ENCODE results near the gene PPRC1. TPM values are rescaled to one million over a fixed set of nuclear protein-coding genes. Genes with fewer than 3 reads are reported as not detected.

Gene PPRC1, protein sequence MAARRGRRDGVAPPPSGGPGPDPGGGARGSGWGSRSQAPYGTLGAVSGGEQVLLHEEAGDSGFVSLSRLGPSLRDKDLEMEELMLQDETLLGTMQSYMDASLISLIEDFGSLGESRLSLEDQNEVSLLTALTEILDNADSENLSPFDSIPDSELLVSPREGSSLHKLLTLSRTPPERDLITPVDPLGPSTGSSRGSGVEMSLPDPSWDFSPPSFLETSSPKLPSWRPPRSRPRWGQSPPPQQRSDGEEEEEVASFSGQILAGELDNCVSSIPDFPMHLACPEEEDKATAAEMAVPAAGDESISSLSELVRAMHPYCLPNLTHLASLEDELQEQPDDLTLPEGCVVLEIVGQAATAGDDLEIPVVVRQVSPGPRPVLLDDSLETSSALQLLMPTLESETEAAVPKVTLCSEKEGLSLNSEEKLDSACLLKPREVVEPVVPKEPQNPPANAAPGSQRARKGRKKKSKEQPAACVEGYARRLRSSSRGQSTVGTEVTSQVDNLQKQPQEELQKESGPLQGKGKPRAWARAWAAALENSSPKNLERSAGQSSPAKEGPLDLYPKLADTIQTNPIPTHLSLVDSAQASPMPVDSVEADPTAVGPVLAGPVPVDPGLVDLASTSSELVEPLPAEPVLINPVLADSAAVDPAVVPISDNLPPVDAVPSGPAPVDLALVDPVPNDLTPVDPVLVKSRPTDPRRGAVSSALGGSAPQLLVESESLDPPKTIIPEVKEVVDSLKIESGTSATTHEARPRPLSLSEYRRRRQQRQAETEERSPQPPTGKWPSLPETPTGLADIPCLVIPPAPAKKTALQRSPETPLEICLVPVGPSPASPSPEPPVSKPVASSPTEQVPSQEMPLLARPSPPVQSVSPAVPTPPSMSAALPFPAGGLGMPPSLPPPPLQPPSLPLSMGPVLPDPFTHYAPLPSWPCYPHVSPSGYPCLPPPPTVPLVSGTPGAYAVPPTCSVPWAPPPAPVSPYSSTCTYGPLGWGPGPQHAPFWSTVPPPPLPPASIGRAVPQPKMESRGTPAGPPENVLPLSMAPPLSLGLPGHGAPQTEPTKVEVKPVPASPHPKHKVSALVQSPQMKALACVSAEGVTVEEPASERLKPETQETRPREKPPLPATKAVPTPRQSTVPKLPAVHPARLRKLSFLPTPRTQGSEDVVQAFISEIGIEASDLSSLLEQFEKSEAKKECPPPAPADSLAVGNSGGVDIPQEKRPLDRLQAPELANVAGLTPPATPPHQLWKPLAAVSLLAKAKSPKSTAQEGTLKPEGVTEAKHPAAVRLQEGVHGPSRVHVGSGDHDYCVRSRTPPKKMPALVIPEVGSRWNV (N-terminal part only)
- total RNA-seq (2022; extraction: Qiagen RNA extraction) = 39.1 to 63.8 TPM (median 62.3 TPM) in 5 replicates

DNA sequence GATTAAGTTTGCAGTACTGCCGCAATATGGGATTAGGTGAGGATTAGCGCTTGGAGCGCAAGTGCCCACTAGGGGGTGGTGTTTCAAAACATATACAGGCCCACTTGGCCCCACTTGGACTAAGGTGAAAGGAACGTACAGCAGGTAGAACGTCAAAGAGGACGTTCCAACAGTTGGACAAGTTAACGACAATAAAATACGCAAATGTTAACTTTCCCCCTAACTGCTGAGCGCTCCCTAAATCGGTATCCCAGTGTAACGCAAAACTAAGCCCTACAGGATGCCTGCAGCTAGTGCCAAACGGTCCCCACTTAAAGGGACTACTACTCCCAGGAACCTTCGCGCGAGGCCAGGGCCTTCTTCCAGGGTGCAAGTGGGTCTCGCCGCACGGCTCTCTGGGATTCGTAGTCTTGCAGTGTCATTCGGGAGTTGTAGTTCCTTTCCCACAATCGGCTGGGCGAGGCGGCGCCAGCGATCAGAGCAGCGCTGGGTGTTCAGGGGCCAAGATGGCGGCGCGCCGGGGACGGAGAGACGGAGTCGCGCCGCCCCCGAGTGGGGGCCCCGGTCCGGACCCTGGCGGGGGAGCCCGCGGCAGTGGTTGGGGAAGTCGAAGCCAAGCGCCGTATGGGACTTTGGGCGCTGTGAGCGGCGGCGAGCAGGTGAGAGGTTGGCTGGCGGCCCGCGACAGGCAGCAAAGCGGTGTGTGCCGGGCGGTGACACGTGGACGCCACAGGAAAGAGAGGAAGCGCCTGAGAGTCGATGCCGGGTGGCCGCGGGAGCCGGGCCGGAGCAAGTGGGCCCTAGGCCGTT, at the start of gene PPRC1:
Gene PPRC1 (plus strand): TSS at position 478 of the 810 bp plus-strand sequence. CDS start 29 bp downstream, at position 507.

DNA sequence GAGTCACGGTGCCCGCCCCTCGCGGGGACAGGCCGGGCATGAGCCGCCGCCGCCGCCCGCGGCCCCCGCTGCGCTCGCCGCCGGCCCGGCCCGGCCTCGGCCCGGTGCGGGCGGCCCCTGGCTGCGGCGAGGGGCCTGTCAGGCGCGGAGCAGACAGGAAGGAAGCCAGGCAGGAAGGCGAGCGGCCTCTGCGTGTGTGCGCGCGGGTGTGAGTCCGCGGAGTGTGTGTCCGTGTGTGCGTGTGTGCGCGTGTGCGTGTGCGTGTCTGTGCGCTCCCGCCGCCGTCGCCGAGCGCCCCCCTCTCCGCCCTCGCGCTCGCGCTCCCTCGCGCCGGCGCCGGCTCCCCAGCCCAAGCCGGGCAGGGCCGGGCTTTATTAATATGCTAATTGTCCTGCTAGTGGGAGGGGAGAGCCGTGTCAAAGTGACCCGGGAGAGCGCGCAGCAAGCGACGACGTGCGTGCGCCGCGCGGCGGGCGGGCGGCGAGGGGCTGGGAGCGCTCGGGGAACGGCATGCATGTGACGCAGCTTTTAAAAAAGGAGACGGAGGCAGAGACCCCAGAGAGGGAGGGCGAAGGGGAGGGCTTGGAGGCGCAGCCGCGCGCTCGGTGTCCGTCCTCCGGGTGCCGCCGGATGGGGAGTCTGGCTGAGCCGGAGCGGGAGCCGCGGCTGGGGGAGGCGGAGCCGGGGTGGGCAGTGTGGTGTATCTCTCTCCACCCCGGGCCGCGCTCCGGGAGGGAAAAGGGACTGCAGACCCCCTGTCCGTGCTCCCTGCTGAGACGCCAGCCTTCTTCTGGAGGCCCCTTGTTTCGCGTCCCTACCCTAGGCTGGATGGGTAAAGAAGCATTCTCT, 12.5 kb upstream of the PPRC1 start, which contains the start of gene LDB1:
Gene LDB1 (minus strand): TSS at position 227 of the 849 bp plus-strand sequence. CDS start 258 bp downstream, outside the sequence.

DNA sequence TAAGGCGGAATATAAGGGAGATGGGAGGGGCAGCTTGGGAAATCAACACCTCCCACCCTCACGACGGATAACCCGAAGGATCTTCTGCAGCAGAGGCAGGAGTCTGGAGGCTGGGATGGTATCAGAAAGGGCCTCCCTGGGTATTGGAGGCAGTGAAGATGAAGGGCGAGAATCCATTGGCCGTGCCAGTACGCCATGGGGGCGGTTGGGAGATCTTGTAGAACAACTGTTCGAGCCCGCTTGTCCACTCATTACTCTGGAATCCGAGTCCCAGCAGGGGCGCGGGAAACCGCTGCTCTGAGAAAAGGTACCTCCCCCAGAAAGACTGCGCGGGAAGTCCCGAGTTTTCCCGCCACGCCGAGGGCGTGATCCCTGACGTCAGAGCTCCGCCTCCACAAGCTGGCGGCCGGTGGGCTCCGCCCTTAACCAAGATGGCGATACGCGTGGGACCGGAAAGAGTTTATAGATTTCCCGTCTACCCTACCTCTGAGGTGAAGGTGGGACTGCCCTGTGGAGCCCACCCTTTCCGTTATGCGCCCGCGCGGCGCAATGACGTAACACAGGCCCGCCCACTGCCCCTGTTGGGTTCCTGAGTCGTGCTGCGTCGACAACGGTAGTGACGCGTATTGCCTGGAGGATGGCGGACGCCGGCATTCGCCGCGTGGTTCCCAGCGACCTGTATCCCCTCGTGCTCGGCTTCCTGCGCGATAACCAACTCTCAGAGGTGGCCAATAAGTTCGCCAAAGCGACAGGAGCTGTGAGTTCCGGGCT, 19.1 kb downstream of the PPRC1 start, which contains the start of gene NOLC1:
Gene NOLC1 (plus strand): TSS at position 616 of the 771 bp plus-strand sequence. CDS start 22 bp downstream, at position 638.

Other genes starting within 250 kb of the PPRC1 start
- 9.7 to 11.5 TPM (median 11.0 TPM) in 5 replicates for gene ARMH3, start 76.9 kb upstream of the PPRC1 start, total RNA-seq (2022; extraction: Qiagen RNA extraction)
- 26.7 to 37.1 TPM (median 32.9 TPM) in 5 replicates for gene HPS6, start 67.7 kb upstream of the PPRC1 start, total RNA-seq (2022; extraction: Qiagen RNA extraction)
- 23.8 to 36.7 TPM (median 36.2 TPM) in 5 replicates for gene LDB1, start 12.7 kb upstream of the PPRC1 start, total RNA-seq (2022; extraction: Qiagen RNA extraction)
- gene NOLC1, start 19.3 kb downstream of the PPRC1 start, total RNA-seq (2022; extraction: Qiagen RNA extraction) = 157 to 178 TPM (median 169 TPM) in 5 replicates
- 0.21 to 0.37 TPM (median 0.34 TPM) in 5 replicates for gene ELOVL3, start 93.3 kb downstream of the PPRC1 start, total RNA-seq (2022; extraction: Qiagen RNA extraction)
- gene PITX3, start 108.5 kb downstream of the PPRC1 start, total RNA-seq (2022; extraction: Qiagen RNA extraction) = 0.89 to 1.5 TPM (median 1.1 TPM) in 5 replicates
- 16.6 to 29.9 TPM (median 28.2 TPM) in 5 replicates for gene GBF1, start 112.5 kb downstream of the PPRC1 start, total RNA-seq (2022; extraction: Qiagen RNA extraction)

All from A549 treated with dexamethasone at 1 μM for 4 hours (cell line).